SK-N-SH (cell line): ENCODE measurements around the gene KMT5C. TPM values are rescaled to one million over a fixed set of nuclear protein-coding genes. Genes with fewer than 3 reads are reported as not detected.

Source experiments
- CTCF ChIA-PET: fragments of 300-600, 350-600 bp; formaldehyde crosslinking; extraction: SDS; loops from one replicate; lab custom pipeline; 2021; lab: Yijun Ruan, JAX
- POLR2A ChIA-PET: fragments of 350-600 bp; sonication (Branson Sonifier 250); formaldehyde crosslinking; extraction: SDS; loops from one replicate; lab custom pipeline; 2020; ENCODE audit warnings: antibody characterized with exemption, inconsistent platforms; lab: Yijun Ruan, JAX
- DNase-seq: peaks from one replicate; pipeline ENCODE4 v3.0.0; 2012
- H2AFZ ChIP-seq: fragments of 200-600 bp; sonication (generic); 2 replicates; pipeline ENCODE4 v1.8.1; 2016; ENCODE audit warnings: antibody characterized with exemption, mild to moderate bottlenecking, low read depth
- H3F3A ChIP-seq: fragments of 200-600 bp; sonication (generic); replicated peaks from 2 replicates; pipeline ENCODE3; 2016; ENCODE audit warnings: antibody characterized with exemption, mild to moderate bottlenecking; ENCODE audit not compliant: insufficient read depth
- H3K27ac ChIP-seq, 2 experiments: fragments of 200-500 bp in 1 of 2; fragments of 200-600 bp in 1 of 2; sonication (Bioruptor generic) in 1 of 2; sonication (generic), shearing (Covaris generic) in 1 of 2; 2 replicates each; pipeline versions ENCODE4 v1.5.1 to v1.6.1; 2014 to 2016; ENCODE audit warnings: low read depth in 2 of 2, inconsistent platforms in 1 of 2, low read length in 1 of 2, mild to moderate bottlenecking in 1 of 2, mixed read lengths in 1 of 2
- H3K27me3 ChIP-seq: fragments of 200-600 bp; sonication (generic), shearing (Covaris generic); 2 replicates; pipeline ENCODE4 v1.6.1; 2016; ENCODE audit warnings: mixed run types; ENCODE audit not compliant: insufficient read depth
- H3K36me3 ChIP-seq, 2 experiments: fragments of 200-500 bp in 1 of 2; fragments of 200-600 bp in 1 of 2; sonication (Bioruptor generic) in 1 of 2; sonication (generic) in 1 of 2; replicated peaks in 1 of 2; 2 replicates each; pipeline versions ENCODE3 to v1.5.1; 2014 to 2016; ENCODE audit warnings: low read length in 1 of 2, mild to moderate bottlenecking in 1 of 2; ENCODE audit not compliant: insufficient read depth in 2 of 2, control insufficient read depth in 1 of 2
- H3K4me1 ChIP-seq, 2 experiments: fragments of 200-500 bp in 1 of 2; fragments of 200-600 bp in 1 of 2; sonication (Bioruptor generic) in 1 of 2; sonication (generic), shearing (Covaris generic) in 1 of 2; 2 replicates each; pipeline versions ENCODE4 v1.5.1 to v1.6.1; 2014 to 2016; ENCODE audit warnings: low read depth in 1 of 2, low read length in 1 of 2, mixed run types in 1 of 2; ENCODE audit not compliant: insufficient read depth in 2 of 2, control insufficient read depth in 1 of 2
- H3K4me2 ChIP-seq: fragments of 200-600 bp; sonication (generic), shearing (Covaris generic); 2 replicates; pipeline ENCODE4 v1.6.1; 2017; ENCODE audit warnings: mixed run types
- H3K4me3 ChIP-seq, 2 experiments: fragments of 200-500 bp in 1 of 2; fragments of 200-600 bp in 1 of 2; sonication (Bioruptor generic) in 1 of 2; sonication (generic), shearing (Covaris generic) in 1 of 2; 2 replicates each; pipeline versions ENCODE4 v1.5.1 to v1.8.1; 2014 to 2016; ENCODE audit warnings: low read depth in 2 of 2, inconsistent platforms in 1 of 2, low read length in 1 of 2, mild to moderate bottlenecking in 1 of 2, mixed read lengths in 1 of 2, moderate library complexity in 1 of 2
- H3K79me2 ChIP-seq: fragments of 200-600 bp; sonication (generic); 2 replicates; pipeline ENCODE4 v1.8.1; 2017; ENCODE audit warnings: mild to moderate bottlenecking; ENCODE audit not compliant: insufficient read depth
- H3K9ac ChIP-seq: fragments of 200-600 bp; sonication (generic); 2 replicates; pipeline ENCODE4 v1.6.1; 2017; ENCODE audit warnings: mixed run types
- H3K9me2 ChIP-seq: fragments of 200-600 bp; sonication (generic); 2 replicates; pipeline ENCODE4 v1.6.1; 2017; ENCODE audit warnings: mixed run types
- H3K9me3 ChIP-seq: fragments of 200-600 bp; sonication (generic); 2 replicates; pipeline ENCODE4 v1.6.1; 2017; ENCODE audit warnings: mixed run types, mild to moderate bottlenecking, moderate library complexity
- H4K20me1 ChIP-seq: fragments of 200-600 bp; sonication (generic); 2 replicates; pipeline ENCODE4 v1.6.1; 2017; ENCODE audit warnings: mild to moderate bottlenecking, mixed run types; ENCODE audit not compliant: insufficient read depth
- CHD2 ChIP-seq: fragments of 150-350 bp; IDR thresholded peaks from 2 replicates; pipeline ENCODE4 v1.6.1; 2018; ENCODE audit warnings: low read length; ENCODE audit not compliant: partially characterized antibody
- ELF1 ChIP-seq: IDR thresholded peaks from 2 replicates; pipeline ENCODE4 v1.4.0; 2012
- EP300 ChIP-seq, 2 experiments: IDR thresholded peaks; 2 replicates each; pipeline versions ENCODE4 v1.4.0 to v1.6.1; 2012; ENCODE audit warnings: borderline replicate concordance in 1 of 2, low read depth in 1 of 2, low read length in 1 of 2
- FOXJ3 ChIP-seq: sonication (generic); formaldehyde crosslinking; IDR thresholded peaks from 2 replicates; pipeline ENCODE4 v1.5.1; 2020; ENCODE audit warnings: mild to moderate bottlenecking, missing genetic modification reagents
- FOXM1 ChIP-seq: IDR thresholded peaks from 2 replicates; pipeline ENCODE4 v1.4.0; 2012; ENCODE audit warnings: low read depth, mild to moderate bottlenecking
- GABPA ChIP-seq: IDR thresholded peaks from 2 replicates; pipeline ENCODE4 v1.4.0; 2012; ENCODE audit warnings: low read depth, mild to moderate bottlenecking
- GATA2 ChIP-seq: sonication (generic); formaldehyde crosslinking; IDR thresholded peaks from 2 replicates; pipeline ENCODE4 v1.5.0; 2020; ENCODE audit warnings: mild to moderate bottlenecking, missing genetic modification reagents
- JUND ChIP-seq: IDR thresholded peaks from 2 replicates; pipeline ENCODE4 v1.4.0; 2012
- MXI1 ChIP-seq: IDR thresholded peaks from 2 replicates; pipeline ENCODE4 v1.6.1; 2012; ENCODE audit warnings: mild to moderate bottlenecking, low read depth, low read length, improper control_type of control experiment
- NFIC ChIP-seq: IDR thresholded peaks from 2 replicates; pipeline ENCODE4 v1.4.0; 2012; ENCODE audit warnings: borderline replicate concordance
- NRF1 ChIP-seq: IDR thresholded peaks from 2 replicates; pipeline ENCODE4 v1.6.1; 2012; ENCODE audit warnings: low read depth, mild to moderate bottlenecking, low read length
- POLR2AphosphoS5 ChIP-seq: IDR thresholded peaks from 2 replicates; pipeline ENCODE4 v1.6.1; 2012; ENCODE audit warnings: low read depth, low read length
- RCOR1 ChIP-seq: fragments of 150-350 bp; IDR thresholded peaks from 2 replicates; pipeline ENCODE4 v1.6.1; 2017; ENCODE audit warnings: antibody characterized with exemption, low read length
- RFX5 ChIP-seq: IDR thresholded peaks from 2 replicates; pipeline ENCODE4 v1.6.1; 2012; ENCODE audit warnings: mild to moderate bottlenecking, improper control_type of control experiment, low read length
- SIN3A ChIP-seq: IDR thresholded peaks from 2 replicates; pipeline ENCODE4 v1.6.1; 2012; ENCODE audit warnings: low read depth, mild to moderate bottlenecking, low read length, moderate library complexity, borderline replicate concordance
- TAF1 ChIP-seq: IDR thresholded peaks from 2 replicates; pipeline ENCODE4 v1.6.1; 2012; ENCODE audit warnings: low read depth, mild to moderate bottlenecking, low read length, moderate library complexity, borderline replicate concordance
- TCF12 ChIP-seq: IDR thresholded peaks from 2 replicates; pipeline ENCODE4 v1.4.0; 2012
- TEAD4 ChIP-seq: IDR thresholded peaks from 2 replicates; pipeline ENCODE4 v1.4.0; 2012; ENCODE audit warnings: mild to moderate bottlenecking, borderline replicate concordance; ENCODE audit not compliant: insufficient read depth
- WGBS: methylation state at CpG from one replicate; pipeline ENCODE4 v1.1.6; 2017; ENCODE audit warnings: low lambda C conversion rate; 5-methylcytosine and 5-hydroxymethylcytosine counted together
- polyA plus RNA-seq, 3 experiments: library from polyadenylated mRNA; depleted of rRNA; stranded (reverse); fragments of >200 nt; gene quantifications; 2 replicates each; pipeline ENCODE4 v1.2.3, GENCODE V29; 2012
- TF ChIP-seq, protein P1 (sequence below): IDR thresholded peaks from 2 replicates; pipeline ENCODE4 v1.4.0; 2012; ENCODE audit warnings: low read depth
- TF ChIP-seq, protein P2 (sequence below): IDR thresholded peaks from 2 replicates; pipeline ENCODE4 v1.4.0; 2012; ENCODE audit warnings: low read depth, borderline replicate concordance
- TF ChIP-seq, protein P3 (sequence below): fragments of 150-350 bp; IDR thresholded peaks from 2 replicates; pipeline ENCODE4 v1.6.1; 2017; ENCODE audit warnings: antibody characterized with exemption, low read length, low read depth, borderline replicate concordance
- TF ChIP-seq, protein P4 (sequence below): IDR thresholded peaks from 2 replicates; pipeline ENCODE4 v1.6.1; 2012; ENCODE audit warnings: mild to moderate bottlenecking, low read depth, low read length, moderate library complexity
- TF ChIP-seq, protein P5 (sequence below): fragments of 150-350 bp; IDR thresholded peaks from 2 replicates; pipeline ENCODE4 v1.6.1; 2016; ENCODE audit warnings: mild to moderate bottlenecking, low read depth, low read length

The KMT5C gene
- polyA plus RNA-seq (2012; rRNA removed): 14.0 and 14.4 TPM in 2 replicates
- 3.7 and 5.8 TPM in 2 replicates for polyA plus RNA-seq (2012; cell fraction: cytosol; rRNA removed)
- 79.1 and 122 TPM in 2 replicates for polyA plus RNA-seq (2012; cell fraction: nucleus; rRNA removed)

DNA sequence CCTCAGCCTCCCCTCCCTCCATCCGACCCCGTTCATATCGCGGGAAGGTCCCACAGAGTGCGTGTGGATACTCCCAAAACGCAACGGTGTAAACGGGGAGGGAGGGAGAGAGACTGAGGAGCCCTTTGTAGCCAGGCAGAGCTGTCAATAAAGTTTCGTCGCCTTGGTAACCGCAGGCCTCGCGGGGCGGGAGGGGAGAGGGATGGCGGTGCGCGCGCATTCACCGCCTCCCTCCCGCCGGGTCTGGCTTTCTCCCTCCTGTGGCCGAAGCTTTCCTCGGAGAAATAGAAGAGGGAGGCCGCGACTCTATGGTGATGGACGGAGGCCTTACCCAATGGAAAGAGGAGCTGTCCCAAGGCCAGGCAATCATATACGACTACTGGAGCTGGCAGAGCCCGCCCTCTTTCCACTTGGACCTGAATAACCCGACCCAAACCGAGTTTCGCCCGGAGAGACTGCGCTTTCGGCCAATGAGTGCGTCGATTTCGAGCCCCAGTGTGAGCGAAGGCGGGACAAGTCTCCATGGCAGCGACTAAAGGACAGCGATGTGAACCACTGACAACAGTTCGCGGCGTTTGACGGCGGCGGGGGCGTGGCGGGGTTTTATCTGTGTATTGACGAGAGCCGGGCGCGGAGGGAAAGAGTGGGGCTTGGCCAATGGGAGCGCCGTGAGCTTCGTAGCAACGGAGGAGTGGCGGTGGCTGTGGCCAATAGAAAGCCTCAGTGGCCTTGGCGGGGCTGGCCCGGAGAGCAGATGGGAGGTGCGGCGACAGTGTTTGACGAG, at the start of gene KMT5C:
TSS of gene KMT5C (plus strand) at position 772 of the 784 bp plus-strand sequence. CDS start 2,061 bp downstream, outside the sequence.
- peak within 1 kb of the TSS; percentile 100 for H3K4me2 ChIP-seq
- H3K36me3 ChIP-seq: peaks cover 0 to 4% of the 10 kb centered on the region in 2 experiments
- ChIA-PET CTCF (interaction anchor here (0.8 to 2.4 kb wide), 9 partner anchors 11 to 59 kb away, joined by 3 to 11 read pairs (median 4); partner anchors contain the start of gene HSPBP1), POLR2A (interaction anchor here (0.6 to 2.0 kb wide), 15 partner anchors 14 to 1227 kb away, joined by 3 to 21 read pairs (median 4); partner anchors contain the start of genes PPP6R1, TMEM238, TMEM86B and UBE2S)
- peak within 1 kb of the TSS; percentile 97 to 98 for H3K27ac ChIP-seq
- H3K4me3 ChIP-seq: peak within 1 kb of the TSS; percentile 75
- H3K79me2 ChIP-seq: peaks cover 9% of the 10 kb centered on the region; the same call in 1 of the 2 replicates
- no peaks in the 10 kb centered on the region for H3K9me3 ChIP-seq
- H3K27me3 ChIP-seq: no peaks in the 10 kb centered on the region
- no peaks in the 10 kb centered on the region for H4K20me1 ChIP-seq
- WGBS: 0% methylated on average over 48 of the region's 63 CpGs
- peak within 1 kb of the TSS; percentile 99 for H3K9ac ChIP-seq
- no peaks in the 10 kb centered on the region for H3K9me2 ChIP-seq
- peak within 1 kb of the TSS; percentile 90; the same call in 1 of the 2 replicates for H2AFZ ChIP-seq
- no peaks in the 10 kb centered on the region for H3F3A ChIP-seq
- H3K4me1 ChIP-seq: peaks cover 0 to 29% of the 10 kb centered on the region in 2 experiments; a peak in 2 of 4 replicates
- DNase-seq: peak; percentile 97
- TF ChIP-seq, protein P1, sequence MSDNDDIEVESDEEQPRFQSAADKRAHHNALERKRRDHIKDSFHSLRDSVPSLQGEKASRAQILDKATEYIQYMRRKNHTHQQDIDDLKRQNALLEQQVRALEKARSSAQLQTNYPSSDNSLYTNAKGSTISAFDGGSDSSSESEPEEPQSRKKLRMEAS: peak; percentile 7; the same call in 1 of the 2 replicates
- TF ChIP-seq NRF1: peak; percentile 61; the same call in 1 of the 2 replicates
- TF ChIP-seq, protein P2, sequence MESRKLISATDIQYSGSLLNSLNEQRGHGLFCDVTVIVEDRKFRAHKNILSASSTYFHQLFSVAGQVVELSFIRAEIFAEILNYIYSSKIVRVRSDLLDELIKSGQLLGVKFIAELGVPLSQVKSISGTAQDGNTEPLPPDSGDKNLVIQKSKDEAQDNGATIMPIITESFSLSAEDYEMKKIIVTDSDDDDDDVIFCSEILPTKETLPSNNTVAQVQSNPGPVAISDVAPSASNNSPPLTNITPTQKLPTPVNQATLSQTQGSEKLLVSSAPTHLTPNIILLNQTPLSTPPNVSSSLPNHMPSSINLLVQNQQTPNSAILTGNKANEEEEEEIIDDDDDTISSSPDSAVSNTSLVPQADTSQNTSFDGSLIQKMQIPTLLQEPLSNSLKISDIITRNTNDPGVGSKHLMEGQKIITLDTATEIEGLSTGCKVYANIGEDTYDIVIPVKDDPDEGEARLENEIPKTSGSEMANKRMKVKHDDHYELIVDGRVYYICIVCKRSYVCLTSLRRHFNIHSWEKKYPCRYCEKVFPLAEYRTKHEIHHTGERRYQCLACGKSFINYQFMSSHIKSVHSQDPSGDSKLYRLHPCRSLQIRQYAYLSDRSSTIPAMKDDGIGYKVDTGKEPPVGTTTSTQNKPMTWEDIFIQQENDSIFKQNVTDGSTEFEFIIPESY: 0 out of 2 replicates have a peak, but pooled peaks have one; percentile 40
- peak in 1 of 2 experiments; percentile 37; a peak in 1 of 4 replicates for TF ChIP-seq EP300 (IDR thresholded peaks at IDR 0.05; ENCODE audit: borderline replicate concordance in 1 of 2, low read depth in 1 of 2, low read length in 1 of 2)
- TF ChIP-seq FOXM1: no peak
- TF ChIP-seq RFX5: peak; percentile 92
- peak; percentile 39 for TF ChIP-seq MXI1
- TF ChIP-seq, protein P3, sequence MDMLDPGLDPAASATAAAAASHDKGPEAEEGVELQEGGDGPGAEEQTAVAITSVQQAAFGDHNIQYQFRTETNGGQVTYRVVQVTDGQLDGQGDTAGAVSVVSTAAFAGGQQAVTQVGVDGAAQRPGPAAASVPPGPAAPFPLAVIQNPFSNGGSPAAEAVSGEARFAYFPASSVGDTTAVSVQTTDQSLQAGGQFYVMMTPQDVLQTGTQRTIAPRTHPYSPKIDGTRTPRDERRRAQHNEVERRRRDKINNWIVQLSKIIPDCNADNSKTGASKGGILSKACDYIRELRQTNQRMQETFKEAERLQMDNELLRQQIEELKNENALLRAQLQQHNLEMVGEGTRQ: no peak
- peak; percentile 65; the same call in 1 of the 2 replicates for TF ChIP-seq SIN3A
- no peak for TF ChIP-seq ELF1
- TF ChIP-seq TCF12: no peak
- no peak for TF ChIP-seq JUND
- no peak for TF ChIP-seq RCOR1
- TF ChIP-seq, protein P4, sequence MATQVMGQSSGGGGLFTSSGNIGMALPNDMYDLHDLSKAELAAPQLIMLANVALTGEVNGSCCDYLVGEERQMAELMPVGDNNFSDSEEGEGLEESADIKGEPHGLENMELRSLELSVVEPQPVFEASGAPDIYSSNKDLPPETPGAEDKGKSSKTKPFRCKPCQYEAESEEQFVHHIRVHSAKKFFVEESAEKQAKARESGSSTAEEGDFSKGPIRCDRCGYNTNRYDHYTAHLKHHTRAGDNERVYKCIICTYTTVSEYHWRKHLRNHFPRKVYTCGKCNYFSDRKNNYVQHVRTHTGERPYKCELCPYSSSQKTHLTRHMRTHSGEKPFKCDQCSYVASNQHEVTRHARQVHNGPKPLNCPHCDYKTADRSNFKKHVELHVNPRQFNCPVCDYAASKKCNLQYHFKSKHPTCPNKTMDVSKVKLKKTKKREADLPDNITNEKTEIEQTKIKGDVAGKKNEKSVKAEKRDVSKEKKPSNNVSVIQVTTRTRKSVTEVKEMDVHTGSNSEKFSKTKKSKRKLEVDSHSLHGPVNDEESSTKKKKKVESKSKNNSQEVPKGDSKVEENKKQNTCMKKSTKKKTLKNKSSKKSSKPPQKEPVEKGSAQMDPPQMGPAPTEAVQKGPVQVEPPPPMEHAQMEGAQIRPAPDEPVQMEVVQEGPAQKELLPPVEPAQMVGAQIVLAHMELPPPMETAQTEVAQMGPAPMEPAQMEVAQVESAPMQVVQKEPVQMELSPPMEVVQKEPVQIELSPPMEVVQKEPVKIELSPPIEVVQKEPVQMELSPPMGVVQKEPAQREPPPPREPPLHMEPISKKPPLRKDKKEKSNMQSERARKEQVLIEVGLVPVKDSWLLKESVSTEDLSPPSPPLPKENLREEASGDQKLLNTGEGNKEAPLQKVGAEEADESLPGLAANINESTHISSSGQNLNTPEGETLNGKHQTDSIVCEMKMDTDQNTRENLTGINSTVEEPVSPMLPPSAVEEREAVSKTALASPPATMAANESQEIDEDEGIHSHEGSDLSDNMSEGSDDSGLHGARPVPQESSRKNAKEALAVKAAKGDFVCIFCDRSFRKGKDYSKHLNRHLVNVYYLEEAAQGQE: no peak
- TF ChIP-seq GATA2: peak; percentile 78
- TF ChIP-seq POLR2AphosphoS5: peak; percentile 55; the same call in 1 of the 2 replicates
- no peak for TF ChIP-seq TEAD4
- no peak for TF ChIP-seq NFIC
- TF ChIP-seq, protein P5, sequence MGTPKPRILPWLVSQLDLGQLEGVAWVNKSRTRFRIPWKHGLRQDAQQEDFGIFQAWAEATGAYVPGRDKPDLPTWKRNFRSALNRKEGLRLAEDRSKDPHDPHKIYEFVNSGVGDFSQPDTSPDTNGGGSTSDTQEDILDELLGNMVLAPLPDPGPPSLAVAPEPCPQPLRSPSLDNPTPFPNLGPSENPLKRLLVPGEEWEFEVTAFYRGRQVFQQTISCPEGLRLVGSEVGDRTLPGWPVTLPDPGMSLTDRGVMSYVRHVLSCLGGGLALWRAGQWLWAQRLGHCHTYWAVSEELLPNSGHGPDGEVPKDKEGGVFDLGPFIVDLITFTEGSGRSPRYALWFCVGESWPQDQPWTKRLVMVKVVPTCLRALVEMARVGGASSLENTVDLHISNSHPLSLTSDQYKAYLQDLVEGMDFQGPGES: peak; percentile 84
- no peak; the same call in none of the 2 replicates for TF ChIP-seq TAF1
- TF ChIP-seq FOXJ3: peak; percentile 5; the same call in 1 of the 2 replicates
- peak; percentile 45 for TF ChIP-seq GABPA
- peak; percentile 90 for TF ChIP-seq CHD2
